Fibroblast of skin of left quadriceps (primary cell): ENCODE measurements around the gene KLK7.

Experiments
- DNase-seq, 2 experiments: peaks; one replicate each; pipeline ENCODE4 v3.0.0-alpha.2; 2013; ENCODE audit warnings: low read depth in 2 of 2

KLK7 gene

GRCh38 chr19:50932018-50932689, 51.6 kb downstream of the KLK7 start:
- no peak for DNase-seq

- DNase-seq, result no peak
Measured at GRCh38 chr19:50931023-50931422, 52.7 kb downstream of the KLK7 start.

- no peak for DNase-seq
Measured at GRCh38 chr19:50928831-50929230, 54.9 kb downstream of the KLK7 start.
